DMS 273 (cell line): ENCODE results near the gene ACTL6B.
A peak's percentile ranks its signal among the peaks of the same experiment; 100 is the strongest.

Experiments used
- DNase-seq: peaks from one replicate; lab custom pipeline; 2025; ENCODE audit not compliant: unreplicated experiment; lab: John Stamatoyannopoulos, UW

The ACTL6B gene

GRCh38 chr7:100627238-100627549 is 29.1 kb downstream of the ACTL6B start:
- DNase-seq = no peak

- no peak for DNase-seq
These were observed 29.6 kb downstream of the ACTL6B start for GRCh38 chr7:100626530-100627237.

- no peak for DNase-seq
These were observed 30.2 kb downstream of the ACTL6B start for GRCh38 chr7:100626055-100626454.

GRCh38 chr7:100623951-100624824 is 32.1 kb downstream of the ACTL6B start:
- no peak for DNase-seq

GRCh38 chr7:100621554-100621953 is 34.7 kb downstream of the ACTL6B start:
- no peak for DNase-seq

GRCh38 chr7:100620804-100621203 is 35.4 kb downstream of the ACTL6B start:
- DNase-seq = no peak

GRCh38 chr7:100620239-100620638 is 36.0 kb downstream of the ACTL6B start:
- no peak for DNase-seq

- DNase-seq = no peak
These were observed 41.9 kb downstream of the ACTL6B start for GRCh38 chr7:100614308-100614861.

GRCh38 chr7:100613412-100614175 is 42.7 kb downstream of the ACTL6B start:
- DNase-seq = no peak

GRCh38 chr7:100612730-100613390 is 43.4 kb downstream of the ACTL6B start:
- peak; percentile 47 for DNase-seq

- peak; percentile 100 for DNase-seq
These were observed 44.1 kb downstream of the ACTL6B start, which contains the start of gene MOSPD3 for GRCh38 chr7:100611983-100612729. TSS of gene MOSPD3 (plus strand) at chr7:100612540. CDS start at chr7:100612792, 252 bp downstream.

- no peak for DNase-seq
These were observed 46.3 kb downstream of the ACTL6B start for GRCh38 chr7:100609958-100610357.

GRCh38 chr7:100607111-100607510 is 49.1 kb downstream of the ACTL6B start:
- DNase-seq = no peak

GRCh38 chr7:100606313-100606712 is 49.9 kb downstream of the ACTL6B start:
- no peak for DNase-seq

GRCh38 chr7:100604976-100605911 is 51.0 kb downstream of the ACTL6B start:
- no peak for DNase-seq

- DNase-seq = peak; percentile 84
These were observed 51.9 kb downstream of the ACTL6B start for GRCh38 chr7:100604028-100604975.

GRCh38 chr7:100603726-100604027 is 52.6 kb downstream of the ACTL6B start:
- no peak for DNase-seq
